Activated CD8-positive, alpha-beta memory T cell treated with anti-CD3 and anti-CD28 coated beads for 4 hours (primary cell): Measurements from ENCODE around the gene ARHGAP8.

Source experiments
- DNase-seq, 2 donors: peaks; one replicate each; pipeline ENCODE4 v3.0.0-alpha.2; 2020; ENCODE audit warnings: low read depth in 2 of 2

The ARHGAP8 gene

DNA sequence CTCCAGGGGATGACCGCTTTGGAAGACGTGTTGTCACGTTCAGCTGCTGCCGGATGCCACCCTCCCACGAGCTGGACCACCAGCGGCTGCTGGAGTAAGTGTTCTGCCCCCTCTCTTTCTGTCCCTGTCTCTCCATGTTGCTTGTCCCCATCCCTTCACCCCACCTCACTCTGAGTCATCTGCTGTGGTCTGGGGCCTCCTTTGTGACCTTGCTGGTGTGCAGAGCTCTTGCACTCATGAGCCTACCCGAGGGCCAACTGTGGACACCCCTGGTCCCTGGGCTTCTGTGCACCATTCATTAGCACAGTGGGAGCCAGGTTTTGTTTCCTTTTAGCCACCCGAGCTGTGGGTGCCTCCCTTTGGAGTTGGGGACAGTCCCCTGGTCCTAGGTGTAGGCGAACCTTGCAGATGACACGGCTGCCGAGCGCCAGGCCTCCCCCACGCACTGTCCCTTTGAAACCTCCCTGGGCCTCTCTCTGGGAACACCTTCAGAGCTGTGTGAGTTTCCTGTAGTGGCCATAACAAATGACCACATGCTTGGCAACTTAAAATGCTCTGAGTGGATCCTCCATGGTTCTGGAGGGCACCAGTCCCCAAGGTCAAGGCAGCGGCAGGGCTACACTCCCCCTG lies 49.8 kb downstream of the ARHGAP8 start:
- DNase-seq: no peak

DNA sequence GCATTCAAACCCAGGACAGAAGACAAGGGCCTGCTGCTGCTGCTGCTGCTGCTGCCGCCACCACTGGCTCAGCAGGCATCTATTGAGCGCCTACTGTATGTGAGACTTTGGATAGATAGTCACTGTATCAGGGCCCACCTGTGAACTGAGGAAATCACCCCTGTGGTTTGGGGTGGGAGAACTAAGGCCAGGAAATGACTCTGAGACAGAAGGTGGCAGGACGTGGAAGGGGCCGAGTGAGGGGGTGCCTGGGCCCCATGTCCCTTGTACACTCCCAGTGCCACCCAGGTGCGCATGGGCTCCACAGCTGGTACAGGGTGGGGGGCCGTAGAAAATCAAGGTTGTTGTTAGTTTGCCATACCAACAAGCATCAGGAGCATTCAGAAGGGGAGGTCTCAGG lies 50.6 kb downstream of the ARHGAP8 start:
- DNase-seq: no peak

DNA sequence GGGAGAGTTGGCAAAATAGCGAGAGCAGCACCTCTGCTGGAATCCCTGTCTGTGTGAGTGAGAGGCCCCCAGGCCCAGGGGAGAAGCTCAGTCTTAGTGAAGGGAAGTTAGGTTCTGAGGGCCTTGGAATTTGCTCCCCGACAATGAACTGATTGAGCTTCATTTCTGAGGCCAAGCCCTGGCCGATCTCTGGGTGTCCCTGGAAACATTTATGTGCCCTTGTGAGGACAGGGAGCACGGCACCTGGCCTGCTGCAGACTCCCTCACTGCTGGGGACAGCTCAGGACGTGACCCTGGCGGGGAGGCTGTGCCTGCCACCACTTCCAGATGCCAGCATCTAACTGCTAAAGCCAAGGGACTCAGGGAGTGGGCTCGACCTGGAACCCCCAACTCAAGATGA lies 52.0 kb downstream of the ARHGAP8 start:
- no peak for DNase-seq

DNA sequence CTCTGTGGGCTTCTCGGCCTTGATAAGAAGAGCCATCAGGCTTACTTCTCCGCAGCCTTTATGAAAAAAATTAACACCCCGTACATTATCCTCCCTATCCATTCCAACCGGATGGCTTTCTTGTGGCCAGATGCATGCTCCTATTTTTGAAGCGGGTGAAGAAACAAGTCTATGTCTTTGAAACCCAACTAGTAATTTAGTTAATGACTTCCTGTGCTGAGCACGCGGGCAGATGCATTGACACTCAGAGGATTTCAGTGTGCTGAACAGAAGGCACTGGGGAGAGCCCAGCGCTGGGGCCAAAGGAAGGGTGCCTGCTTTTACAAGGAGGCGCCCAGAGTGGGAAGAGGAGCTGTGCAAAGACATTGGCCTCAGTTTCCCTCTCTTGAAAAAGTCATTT lies 53.3 kb downstream of the ARHGAP8 start:
- DNase-seq: no peak

DNA sequence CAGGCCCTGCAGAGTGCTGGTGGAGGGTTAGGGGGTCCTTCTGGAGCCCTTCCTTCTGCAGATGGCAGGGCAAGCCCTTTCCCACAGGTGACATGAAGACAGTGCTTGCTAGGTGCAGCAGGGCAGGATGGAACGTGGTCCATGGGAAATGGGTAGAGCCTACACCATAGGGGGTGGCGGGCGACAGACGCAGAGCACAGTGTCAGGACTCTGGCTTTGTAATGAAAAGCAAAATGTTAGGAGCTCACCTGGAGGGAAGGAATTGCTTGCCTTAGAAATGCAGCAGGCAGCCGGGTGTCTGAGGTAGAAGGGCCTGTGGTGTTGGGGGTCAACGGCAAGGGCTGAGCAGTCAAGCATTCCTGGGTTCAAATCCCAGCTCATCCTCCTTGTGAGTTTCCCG lies 54.9 kb downstream of the ARHGAP8 start:
- DNase-seq: no peak

DNA sequence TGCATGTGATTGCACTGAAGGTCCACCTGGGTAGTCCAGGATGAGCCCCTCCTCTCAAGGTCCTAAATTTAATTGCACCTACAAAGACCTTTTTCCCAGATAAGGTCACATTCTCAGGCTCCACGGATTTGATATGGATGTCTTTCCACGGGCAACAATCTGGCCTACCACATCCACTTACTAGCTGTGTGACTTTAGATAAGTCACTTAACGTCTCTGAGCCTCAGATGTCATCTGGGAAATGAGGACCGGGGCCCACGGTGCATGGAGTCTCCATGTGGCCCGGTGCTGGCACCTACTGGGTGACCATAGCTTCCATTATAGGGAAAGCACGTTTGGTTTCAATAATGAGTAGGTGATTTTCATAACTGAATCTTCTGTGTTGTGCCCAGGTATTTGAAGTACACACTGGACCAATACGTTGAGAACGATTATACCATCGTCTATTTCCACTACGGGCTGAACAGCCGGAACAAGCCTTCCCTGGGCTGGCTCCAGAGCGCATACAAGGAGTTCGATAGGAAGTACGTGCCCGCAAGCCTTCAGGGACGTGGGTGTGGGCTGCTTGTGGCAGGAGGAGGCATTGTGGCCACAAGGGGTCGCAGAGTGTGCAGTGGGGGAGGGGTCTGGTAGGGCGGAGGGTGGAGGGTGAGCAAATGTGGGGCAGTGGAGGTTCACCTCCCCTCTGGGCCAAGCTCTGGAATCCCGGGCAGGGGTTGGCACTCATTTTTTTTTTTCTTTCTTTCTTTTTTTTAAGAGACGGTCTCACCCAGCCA lies 55.7 kb downstream of the ARHGAP8 start:
- DNase-seq: no peak

DNA sequence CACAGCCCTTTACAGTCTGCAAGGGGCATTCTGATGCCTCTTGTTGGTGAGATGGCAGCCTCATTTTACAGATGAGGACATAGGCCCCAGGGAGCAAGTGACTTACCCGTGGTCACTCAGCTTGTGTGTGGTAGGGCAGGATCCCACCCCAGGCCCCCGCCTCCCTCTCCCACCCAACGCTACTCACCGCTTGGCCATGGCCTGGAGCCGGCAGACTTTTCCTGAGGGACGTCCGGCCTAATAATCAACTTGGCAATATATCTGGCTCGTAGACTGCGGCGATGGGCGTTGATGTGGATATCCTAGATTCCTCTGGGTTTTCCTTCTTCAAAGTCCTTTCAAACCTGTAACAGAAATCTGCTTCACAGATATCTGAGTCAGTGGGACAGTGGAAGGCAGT lies 57.1 kb downstream of the ARHGAP8 start:
- no peak for DNase-seq

DNA sequence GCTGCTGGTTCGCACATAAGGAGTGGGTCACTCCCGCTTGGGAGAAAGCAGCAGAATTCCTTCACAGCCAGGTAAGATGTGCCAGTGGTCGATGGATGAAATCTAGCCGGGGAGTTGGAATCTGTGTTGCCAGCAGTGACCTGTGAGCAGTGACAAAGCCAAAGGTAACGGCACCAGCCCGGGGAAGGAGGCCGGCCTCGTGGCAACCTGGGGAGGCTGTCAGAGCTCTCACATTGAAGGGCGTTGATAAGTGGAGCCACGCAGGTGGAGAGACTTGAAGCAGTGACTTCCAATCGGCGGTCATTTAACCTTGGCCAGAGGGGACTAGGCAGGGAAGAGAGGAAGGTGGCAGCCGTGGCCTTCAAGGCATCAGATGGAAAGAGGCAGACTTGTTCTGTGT lies 58.8 kb downstream of the ARHGAP8 start:
- DNase-seq: no peak

DNA sequence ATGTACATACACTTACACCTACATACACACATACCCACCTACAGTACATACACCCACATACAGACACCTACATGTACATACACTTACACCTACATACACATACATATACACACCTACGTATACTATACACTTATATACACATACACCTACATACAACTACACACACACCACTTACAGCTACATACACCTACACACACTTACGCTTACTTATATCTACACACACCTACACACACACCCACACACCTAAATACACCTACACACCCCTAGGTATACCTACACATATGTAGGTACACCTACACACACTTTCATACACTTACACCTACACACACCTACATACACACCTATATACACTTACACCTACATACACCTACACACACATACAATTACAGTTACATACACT lies 61.0 kb downstream of the ARHGAP8 start:
- DNase-seq: no peak

DNA sequence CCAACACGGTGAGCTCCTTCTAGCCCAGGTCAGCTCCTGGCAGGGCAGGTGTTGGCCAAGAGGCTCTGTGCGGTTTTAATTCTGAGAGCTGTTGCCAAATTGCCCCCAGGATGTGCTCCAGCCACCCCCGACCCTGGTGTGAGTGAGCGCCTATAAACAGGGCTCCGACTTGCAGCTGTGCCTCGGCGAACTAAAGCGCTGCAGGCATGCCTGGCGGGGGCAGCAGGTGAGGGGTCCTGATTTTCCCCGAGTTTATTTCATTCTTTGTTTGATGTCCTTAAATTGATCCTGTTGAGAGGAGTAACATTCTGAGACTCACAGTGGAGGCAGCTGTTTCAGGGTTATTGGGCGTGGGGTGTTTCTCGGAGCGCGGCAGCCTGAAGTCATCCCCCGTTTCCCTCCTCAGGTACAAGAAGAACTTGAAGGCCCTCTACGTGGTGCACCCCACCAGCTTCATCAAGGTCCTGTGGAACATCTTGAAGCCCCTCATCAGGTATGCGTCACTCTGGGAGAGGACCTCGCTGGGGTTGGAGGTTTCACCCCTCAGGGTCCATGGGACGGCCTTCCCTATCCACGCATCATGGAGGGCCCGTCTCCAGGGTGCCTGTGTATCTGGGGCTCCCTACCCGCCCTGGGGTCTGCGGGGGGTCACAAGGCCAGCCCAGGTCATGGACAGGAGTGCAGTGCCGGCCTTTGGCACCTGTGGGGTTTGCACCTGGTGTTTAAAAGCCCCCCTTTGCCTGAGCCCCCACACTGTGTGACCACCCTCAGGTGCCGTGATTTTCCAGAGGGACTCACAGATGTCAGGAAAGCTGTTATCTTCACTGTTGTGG lies 62.1 kb downstream of the ARHGAP8 start:
- DNase-seq: no peak

DNA sequence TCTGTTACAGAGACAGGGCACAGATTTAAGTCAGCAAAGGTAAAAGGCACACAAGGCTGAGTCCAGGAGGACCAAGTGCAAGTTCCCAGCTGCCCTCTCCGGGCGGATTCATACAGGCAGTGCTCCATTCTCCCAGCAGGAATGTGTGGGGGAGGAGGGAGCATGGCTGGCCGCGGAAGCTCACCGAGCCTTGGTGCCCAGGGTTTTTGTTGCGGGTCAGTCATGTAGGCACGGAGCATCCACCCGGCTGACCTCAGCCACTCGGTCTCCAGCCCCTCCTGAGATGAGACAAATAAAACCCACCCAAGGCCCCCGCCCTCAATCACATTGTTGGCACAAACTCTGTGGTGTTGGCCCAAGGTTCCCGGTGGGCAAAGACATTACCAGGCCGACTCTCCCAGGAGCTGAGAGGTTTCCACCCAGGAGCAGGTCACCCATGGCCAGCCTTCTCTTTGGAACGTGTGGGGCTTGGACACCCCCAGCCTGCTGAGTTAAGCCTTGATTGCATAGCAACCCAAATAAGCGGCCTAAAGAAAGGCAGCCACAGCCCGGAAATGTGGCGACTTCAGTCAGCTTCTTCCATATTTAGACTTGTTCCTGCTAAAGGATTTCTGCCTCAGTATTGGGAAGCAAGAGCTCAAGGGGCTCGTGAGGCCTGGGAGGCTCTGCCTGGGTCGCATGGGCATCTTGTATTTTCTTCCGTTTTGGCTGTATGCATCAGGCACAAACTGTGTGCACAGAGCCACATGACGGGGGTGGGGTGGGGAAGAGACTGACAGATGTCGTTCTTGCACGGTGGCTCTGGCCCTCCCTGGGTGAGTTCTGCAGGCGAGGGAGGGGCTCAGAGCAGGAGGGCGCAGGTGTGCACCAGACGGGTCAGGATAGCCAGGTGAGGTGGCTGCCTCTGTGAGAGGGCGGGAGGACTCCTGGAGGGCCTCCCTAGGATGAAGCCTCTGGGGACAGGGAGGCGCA lies 63.0 kb downstream of the ARHGAP8 start:
- no peak for DNase-seq

DNA sequence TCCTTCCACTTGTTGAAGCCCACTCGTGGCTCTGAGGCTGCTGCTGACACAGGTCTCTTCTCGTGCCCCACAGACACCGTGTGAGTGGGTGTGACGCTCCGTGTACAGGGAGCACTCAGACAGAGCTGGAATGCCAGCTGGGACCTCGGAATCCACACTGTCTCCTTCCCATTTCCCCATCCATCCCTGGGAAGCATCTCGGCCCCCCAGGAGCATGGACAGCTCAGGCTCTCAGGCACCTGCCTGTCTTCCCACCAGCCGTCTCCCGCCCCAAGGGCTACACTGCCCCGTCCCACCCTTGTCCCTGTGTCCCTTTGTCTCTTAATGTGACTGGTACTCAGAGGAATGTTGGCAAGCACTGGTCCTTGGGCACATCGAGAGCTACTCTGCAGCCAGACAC lies 63.8 kb downstream of the ARHGAP8 start:
- DNase-seq: no peak

DNA sequence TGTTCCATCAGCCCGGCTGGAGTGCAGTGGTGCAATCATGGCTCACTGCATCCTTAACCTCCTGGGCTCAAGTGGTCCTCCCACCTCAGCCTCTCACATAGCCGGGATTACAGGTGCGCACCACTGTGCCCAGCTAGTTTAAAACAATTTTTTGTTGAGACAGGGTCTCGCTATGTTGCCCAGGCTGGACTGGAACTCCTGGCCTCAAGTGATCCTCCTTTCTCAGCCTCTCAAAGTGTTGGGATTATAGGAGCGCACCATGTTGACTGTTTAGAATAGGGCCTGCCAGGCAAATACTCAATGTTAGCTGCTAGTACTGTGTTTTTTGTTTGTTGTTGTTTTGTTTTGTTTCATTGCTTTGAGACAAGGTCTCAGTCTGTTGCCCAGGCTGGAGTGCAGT lies 66.4 kb downstream of the ARHGAP8 start:
- no peak for DNase-seq

DNA sequence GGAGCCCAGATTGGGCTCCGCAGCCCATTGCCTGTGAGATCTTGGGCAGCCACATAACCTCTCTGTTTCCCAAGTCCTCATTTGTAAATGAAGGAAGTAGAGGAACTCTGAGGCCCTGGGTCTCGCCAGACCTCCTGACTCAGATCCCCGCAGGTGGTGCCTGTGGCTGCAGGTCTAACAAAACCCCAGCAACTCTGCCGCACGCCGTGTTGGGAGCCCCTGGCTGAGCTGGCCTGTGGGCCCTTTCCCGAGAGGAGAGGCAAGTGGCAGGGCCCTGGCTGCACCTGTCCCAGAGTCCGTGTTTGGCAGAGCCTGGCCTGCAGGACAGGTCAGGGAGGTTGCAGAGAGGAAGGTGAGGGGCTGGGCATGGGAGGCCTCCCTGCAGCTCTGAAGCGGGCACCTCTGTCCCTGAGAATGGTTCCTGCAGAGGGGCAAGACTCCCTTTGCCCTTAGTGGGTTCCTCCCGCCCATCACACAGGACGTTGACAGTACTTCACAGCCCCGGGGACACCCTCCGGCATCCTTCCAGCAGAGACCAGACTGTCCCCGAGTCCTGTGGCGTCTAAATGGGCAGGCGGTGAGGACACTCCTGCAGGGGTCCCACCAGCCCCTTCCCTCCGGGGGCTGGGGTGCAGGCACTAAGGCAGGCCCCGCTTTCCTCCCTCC lies 67.7 kb downstream of the ARHGAP8 start:
- no peak for DNase-seq

DNA sequence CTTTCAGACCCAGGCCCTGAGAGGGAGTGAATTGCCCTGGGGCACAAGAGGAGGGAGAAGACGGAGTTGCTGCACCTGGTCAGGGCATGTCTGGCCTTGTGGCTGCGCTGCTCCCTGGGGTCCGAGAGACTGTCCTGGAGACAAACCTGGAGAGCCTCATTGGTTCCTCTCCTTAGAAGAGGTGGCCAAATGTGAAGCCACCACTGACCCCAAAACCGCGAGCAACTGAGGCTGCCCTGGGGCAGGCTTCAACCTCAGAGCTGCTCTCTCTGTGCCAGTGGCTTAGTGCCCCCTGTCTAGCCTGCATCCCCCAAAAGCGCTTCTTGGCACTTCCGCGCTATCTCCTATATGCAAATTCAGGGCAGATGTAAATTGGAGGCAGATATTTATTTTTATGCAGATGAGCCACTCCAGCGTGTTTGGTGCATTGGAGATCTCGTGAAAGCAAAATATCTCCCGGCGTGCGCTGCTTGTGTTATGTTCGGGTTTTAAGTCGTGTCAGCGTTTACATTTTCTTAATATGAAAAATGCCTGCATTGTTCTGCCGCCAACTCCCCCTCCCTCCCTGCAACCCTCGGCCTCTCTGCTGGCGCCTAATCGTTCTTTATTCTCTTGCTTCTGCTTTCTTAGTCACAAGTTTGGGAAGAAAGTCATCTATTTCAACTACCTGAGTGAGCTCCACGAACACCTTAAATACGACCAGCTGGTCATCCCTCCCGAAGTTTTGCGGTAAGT lies 69.5 kb downstream of the ARHGAP8 start:
- DNase-seq: no peak

DNA sequence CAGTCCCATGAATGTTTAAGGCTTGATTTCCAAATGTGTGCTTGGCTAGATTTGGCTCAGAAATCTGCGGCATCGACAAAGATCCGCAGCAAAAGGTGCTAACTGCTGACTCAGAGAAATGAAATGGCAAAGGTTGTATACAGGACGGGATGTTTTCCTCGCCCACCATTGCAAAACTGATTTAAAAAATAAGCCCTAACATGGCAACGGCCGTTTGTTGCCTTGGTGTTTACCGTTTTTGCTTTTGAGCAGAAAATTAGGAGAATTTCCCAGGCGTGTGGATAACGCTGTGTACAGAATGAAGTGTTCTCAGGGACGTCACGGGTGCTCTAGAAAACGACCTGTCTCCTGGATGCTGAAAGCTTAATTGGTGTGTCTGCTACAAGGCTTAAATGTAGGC lies 70.2 kb downstream of the ARHGAP8 start:
- no peak for DNase-seq

DNA sequence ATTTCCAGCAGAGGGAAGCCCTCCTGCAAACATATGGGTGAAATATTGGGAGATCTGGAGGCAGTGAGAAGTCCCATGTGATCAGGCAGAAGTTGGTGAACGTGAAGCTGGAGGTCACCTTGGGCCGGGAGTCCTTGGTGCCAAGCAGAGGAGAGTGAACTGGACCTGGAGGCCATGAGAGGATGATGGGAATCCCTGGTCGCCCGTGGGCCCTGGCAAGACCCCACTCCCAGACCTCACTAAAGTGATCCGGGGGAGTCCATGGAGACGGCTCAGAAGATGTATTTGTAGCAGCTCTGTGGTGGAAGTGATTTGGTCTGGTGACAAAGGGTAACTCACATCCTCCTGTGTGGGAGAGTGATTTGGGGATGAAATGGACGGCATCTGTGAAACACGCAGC lies 71.0 kb downstream of the ARHGAP8 start:
- no peak for DNase-seq

DNA sequence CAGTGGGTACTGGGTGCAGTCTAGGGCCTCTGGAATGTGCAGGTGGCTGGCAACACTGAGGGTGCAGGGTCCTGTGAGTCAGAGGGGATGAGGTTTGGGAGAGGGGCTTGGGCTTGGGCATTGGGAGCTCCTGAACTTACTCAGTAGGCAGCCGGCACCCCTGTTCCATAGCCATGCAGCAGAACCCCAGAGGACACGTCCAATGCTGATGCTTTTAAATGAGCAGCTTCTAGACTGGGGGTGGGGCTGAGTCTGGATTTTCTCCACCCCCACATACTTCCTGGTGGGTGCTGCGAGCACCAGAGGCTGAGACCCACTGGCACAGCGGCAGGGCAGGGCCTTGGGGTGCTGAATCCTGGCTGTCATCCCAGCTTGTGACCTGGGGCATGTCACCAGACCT lies 71.4 kb downstream of the ARHGAP8 start:
- DNase-seq: no peak

DNA sequence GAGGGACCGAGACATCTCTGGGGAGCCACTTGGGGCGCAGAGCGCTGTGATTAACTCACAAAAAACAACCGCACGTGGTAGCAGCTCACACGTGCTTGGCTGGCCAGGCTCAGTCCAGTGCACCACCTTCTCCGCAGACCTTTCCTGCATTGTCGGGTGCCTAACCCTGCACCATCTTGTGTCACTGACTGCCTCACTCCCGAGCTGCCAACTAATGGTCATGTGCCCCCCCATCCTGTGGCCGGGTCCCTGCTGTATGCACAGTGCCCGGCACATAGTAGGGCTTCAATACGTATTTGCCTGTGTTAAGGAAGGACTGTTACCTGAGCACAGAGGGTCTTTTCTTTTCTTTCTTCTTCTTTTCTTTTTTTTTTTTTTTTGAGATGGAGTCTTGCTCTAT lies 71.9 kb downstream of the ARHGAP8 start:
- no peak for DNase-seq
